Stimulated activated CD4-positive, alpha-beta T cell treated with anti-CD3 and anti-CD28 coated beads, TNF-alpha, amount 100 ng/mL, for 24 hours (primary cell): ENCODE measurements around the gene SSH2.
"Not testable (repeated sequence)": the region's sequence is repeated elsewhere in the genome, so short reads cannot be mapped to it uniquely, and the experiment has no call there.

Experiments
- DNase-seq, 3 experiments: peaks; one replicate each; pipeline ENCODE4 v3.0.0-alpha.2; 2020; ENCODE audit warnings: low read depth in 3 of 3

Gene SSH2

DNA sequence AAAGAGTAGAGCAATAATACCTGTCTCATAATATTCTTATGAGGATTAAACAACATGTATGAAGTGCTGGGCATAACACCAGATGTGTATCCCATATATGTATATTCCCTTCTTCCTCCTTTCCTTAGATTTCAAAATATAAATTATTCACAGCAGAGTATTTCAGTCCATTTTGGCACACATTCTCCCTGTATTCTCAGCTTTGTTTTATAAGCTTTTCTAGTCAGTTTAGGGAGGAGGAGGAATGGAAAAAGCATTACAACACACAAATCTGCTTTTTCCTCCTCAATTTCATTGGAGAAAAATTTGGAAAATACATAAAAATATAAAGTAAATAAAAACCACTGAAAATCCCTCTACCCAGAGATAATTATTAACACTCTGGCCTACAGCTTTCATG lies 260.8 kb downstream of the SSH2 start:
- no peak for DNase-seq

DNA sequence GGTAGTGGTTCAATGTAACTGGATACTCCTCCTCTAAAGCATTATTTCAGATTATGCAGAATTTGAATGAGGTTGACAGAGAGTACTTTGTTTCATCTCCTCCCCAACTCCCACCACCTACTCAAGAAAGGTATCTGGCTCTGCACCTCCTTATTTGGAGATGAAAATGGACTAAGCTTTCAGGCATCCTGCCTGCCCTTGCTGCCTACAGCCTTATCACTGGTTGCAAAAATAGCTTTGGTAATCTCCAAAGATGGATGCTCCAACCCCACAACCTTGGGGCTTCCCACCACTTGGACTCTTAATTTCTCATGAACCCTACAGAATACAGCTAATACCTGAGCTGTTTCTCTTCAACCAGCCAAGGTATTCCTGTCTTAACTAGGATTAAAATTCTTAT lies 262.1 kb downstream of the SSH2 start:
- DNase-seq, result no peak

DNA sequence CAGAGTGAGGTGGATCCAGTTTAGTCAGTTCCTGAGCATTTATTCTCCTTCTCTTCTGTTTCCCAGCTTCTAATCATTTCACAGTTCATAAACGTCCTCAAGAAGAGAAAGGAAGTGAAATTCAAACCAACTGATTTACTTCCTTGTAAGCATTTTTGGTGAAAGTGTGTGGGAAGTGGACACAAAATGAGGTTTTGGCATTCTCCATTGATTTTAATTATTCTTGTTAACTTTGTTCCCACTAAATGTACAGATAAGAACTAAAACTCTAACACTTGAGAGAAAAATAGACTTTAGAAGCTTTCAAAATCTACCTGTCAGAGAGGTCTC lies 264.6 kb downstream of the SSH2 start:
- DNase-seq, result no peak

DNA sequence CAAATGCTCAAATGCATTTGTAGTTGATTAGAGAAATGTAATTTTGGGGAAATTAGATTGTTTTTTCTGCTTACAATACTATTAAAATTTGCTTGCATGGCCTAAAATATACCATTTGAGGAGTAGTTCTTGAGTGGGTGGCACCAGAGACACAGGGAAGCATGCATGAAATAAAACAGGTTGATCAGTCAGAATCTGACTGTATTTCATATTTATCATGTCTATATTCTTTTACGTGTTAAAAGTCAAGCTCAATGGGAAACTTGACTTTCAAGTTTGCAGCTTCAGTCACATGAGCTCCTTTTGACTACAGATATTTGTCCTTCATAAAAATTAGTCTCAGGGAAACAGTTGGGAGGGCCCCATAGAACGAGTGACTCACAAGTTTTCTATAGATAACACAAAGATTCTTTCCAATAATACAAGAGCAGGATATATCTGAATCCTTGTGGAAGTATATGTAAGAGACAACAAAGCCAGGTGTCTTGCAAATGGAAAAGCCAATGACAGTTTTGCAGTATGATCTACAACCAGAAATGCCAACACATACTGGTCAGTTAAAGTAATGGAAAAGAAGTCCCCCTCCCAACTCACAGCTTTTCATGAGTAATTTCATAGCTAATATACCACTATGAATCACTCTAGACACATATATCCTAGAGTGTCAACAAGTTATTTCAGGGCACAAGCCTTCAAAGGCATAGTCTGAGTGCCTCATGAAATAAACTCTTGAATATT lies 265.1 kb downstream of the SSH2 start:
- no peak for DNase-seq

DNA sequence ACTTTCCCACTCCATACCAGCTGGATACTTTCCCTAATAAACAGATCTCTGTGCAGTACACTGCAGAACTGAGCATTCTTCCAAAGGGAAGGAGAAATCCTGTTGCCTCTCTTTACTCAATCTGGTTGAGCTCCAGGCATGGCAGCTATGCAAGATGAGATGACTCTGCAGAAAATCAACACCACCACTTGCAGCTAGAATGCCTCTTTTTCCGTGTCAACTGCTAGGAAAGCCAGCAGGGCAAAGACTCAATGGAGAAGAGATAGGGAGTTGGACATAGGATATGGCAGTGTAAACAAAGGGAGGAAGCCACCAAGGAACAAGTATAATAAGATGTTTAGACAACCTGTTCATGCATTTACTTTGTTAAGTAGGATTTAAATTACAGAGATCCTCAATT lies 266.9 kb downstream of the SSH2 start:
- DNase-seq, result no peak

DNA sequence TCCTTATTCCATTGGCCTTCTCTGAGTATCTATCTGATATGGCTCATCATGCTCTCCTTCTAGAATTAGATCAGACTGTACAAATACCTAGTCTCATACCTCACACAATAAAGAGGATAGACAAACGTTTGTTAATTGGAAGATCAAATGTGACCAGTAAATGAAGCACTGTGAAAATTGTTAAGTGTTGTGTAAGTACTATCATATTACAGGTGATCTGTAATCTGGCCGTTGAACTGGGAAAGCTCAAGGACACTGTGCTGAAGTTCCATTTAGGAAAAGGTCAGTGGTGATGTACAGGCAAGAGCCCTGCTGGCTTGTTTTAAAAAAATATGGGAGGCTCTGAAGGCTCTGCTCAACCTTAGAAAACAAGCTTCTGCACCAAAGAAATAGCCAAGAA lies 268.8 kb downstream of the SSH2 start:
- DNase-seq, result no peak

DNA sequence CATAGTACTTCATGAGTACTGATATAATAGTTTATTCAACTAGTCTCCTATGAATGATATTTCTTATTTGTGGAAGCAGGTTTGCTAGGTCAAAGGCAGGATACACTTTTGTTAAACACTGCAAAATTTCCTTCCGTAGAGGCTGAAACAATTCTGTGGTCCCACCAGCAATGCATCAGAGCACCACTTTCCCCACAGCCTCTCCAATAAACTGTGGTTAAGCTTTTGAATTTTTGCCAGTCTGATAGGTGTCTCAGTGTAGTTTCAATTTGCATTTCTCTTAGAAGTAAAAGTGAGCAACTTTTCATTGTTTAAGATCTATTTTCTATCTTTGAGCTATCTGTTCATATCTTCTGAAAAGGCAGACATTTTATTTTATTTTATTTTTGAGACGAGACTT lies 270.9 kb downstream of the SSH2 start:
- DNase-seq, result no peak

DNA sequence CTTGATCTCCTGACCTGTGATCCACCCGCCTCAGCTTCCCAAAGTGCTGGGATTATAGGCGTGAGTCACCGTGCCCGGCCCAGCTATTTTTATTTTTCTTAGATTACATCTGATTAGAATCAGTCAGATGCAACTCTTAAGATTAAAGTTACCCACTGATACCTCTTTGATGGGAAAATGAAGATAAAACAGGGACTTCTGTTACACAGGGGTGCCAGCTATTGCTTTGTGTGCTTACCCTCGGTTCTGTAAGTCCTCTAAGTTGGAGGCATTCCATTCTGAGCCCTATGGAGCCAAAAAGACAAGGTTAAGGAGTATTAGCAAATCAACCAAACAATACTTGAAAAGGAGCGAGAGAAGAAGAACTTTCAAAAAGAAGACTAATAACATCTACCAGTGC lies 274.7 kb downstream of the SSH2 start:
- no peak for DNase-seq

DNA sequence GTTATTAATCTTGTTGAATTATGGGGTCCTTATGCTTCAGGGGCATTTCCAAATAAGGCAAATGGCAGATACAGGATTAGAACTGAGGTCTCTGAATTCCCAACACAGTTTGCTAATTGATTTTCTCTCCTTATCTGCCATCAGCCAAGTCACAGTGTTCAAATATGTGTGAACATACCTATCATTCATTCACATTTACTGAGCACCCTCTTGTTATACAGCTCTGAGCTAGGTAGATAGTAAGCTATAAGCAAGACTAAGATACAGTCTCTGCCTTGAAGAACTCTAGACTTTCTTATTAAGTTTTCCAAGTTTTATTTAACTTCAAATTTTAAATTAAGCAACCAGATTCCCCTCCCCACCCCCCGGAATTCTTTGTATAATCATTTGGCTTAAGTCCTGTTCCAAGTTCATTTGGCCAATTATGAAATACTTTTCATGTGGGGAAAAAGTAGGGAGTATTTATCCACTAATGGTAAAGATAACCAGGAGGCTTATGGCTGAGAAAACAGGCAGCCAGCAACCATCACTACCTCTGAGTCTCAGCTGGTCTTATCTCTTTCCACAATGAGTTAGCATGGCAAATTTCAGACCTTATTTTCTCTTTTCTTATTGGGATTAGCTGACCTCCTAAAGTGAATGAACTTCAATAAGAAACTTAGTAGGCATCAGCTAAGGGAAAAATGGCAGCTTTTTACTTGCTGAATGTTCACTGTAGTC lies 275.9 kb downstream of the SSH2 start:
- DNase-seq, result no peak

DNA sequence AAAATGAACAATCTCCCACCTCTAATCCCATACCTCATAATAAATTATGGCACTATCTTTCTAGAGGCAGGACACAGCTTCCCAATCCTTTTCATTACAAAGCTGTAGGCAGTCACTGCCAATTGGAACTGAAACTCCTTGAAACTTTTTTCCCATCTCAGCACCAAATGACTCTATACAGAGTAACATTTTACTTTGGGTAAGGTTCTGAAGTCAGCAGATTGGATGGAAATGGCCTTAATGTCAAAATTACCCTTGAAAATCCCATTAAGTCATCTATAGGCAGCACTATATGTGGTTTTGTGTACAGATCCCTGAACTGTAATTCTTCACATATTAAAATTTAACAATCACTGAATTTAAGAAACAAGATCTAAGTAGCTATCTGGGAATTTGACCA lies 277.1 kb downstream of the SSH2 start:
- no peak for DNase-seq

DNA sequence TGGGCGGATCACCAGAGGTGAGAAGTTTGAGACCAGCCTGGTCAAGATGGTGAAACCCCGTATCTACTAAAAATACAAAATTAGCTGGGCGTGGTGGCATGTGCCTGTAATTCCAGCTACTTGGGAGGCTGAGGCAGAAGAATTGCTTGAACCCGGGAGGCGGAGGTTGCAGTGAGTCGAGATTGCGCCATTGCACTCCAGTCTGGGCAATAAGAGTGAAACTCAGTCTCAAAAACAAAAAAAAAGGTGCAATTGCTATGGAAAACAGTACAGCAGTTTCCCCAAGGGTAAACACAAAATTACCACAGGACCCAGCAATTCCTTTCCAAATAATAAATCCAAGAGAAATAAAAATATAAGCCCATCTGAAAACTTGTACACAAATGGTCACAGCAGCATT lies 278.1 kb downstream of the SSH2 start:
- not testable (repeated sequence) for DNase-seq

DNA sequence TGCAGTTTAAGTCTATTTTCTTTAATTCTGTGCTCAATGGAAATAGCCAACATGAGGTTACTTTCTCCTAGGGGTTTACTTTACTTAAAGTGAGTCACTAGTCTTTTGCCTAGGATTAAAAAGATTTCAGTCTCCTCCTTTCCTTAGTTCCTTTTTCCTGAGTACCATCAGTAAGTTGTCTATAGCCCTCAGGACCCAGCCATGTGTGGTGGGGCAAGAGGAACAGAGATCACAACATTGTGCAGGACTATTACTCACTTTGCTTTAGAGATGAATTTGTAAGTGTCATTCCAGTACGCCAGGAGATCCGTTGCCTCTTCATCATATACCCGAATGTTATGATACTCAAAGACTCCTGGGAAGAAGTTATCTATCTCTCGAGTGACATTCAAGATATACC lies 279.6 kb downstream of the SSH2 start:
- no peak for DNase-seq

DNA sequence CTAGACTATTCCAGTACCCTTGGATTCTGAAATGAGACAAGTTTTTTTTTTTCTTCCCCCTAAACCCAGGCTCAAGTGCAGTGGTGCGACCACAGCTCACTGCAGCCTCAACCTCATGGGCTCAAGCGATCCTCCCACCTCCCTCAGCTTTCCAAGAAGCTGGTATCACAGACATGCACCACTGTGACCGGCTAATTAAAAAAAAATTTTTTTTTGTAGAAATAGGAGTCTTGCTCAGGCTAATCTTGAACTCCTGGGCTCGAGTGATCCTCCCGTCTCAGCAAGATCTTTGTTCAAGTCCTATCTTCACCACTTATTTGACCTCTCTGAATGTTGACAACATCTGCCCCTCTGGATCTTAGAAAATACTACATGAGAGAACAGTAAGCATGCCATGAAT lies 280.7 kb downstream of the SSH2 start:
- no peak for DNase-seq

DNA sequence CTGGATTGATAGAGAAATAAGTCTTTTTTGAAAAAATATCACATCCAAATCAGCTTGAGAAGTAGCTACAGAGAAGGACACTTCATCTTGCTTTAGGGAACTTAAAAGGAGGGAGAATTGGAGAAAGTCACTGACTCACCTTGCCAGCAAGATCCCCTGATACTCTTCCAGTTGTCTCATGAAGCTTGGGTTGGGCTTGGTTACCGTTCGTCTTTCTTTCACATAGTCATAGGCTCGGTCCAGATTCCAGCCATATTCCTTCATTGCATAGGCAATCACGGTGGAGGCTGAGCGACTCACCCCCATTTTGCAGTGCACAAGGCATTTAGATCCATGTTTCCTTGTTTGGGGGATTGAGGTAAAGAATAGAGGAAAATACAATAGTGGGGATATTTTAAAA lies 282.0 kb downstream of the SSH2 start:
- no peak for DNase-seq

DNA sequence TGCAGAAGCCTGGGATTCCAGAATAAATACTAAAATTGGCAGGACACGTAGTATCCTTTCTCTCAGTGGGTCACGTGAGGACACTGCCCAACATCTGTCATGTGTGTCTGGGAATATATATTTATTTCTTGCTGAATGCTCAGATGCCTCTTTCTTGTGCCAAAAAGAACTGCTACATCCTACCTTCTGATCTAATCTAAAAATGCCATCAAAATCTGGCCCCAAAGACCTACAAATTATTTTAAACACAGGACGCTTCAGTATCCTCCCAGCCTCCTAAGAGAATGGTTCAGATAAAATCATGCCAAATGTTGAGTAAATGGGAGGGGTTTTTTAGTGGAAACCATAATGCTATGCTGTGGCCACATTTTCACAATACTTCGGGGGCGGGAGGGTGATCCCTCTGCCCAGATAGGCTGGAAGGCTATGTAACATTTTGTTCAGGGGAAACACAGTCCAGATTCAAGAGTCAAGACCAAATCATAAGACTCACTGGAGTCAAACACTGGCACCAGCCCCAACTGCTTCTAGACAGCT lies 284.4 kb downstream of the SSH2 start:
- DNase-seq, result no peak

DNA sequence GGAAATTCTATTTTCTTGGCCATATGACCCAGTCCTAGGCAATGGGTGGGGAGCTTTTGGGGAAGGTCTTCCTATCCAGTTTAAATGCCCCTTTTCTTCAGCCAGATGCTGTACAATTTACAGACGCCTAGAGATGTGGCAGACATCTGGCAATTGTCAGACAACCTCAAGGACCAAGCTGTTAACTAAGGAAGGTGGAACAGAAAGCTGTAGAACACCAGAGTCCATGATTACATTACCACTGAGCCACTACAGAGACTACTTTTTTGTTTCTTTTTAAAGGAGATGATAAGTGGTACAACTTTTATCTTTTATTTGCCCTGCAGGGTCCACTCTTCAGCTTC lies 286.2 kb downstream of the SSH2 start:
- DNase-seq, result no peak

DNA sequence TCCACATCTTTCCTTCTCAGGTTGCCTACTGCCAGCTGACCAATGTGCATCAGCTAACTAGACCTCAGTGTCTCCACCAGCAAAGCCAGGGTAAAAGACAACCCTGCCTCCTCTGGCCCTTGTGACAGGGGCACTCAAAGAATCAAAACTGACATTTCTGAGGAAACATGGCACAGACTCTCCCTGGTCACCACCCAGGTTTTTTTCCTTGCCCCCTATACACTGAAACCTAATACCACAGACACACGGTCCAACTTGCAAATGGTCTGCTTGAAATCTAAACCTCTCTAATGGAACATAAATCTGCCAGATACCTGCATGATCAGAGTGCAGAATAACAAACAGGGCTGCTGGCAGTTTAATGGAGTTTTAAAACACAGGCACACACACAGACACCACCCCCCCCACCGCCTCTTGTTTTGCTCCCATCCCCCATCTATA lies 287.8 kb downstream of the SSH2 start:
- no peak for DNase-seq

DNA sequence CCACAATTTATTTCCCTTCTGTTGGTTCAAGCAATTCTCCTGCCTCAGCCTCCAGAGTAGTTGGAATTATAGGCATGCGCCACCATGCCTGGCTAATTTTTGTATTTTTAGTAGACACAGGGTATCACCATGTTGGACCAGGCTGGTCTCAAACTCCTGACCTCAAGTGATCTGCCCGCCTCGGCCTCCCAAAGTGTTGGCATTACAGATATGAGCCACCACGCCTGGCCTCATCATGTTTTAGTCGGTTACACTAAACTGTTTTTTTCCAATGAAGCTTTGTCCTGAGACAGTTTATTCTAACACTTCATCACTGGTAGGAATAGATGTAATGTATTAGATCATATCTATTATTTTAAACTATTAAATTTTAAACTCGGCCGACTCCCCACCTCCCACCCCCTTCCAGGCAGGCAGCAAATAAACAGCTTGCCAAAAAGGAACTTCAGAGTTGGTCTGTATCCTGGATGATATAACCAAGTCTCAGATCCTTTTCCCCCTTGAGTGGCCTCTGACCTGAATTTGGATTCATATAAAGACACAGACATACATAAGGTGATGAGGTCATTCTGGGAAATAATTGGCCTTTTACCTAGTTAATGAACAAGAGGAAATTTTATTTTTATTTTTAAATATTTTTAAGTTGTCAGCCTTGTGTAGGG lies 288.9 kb downstream of the SSH2 start:
- no peak for DNase-seq

DNA sequence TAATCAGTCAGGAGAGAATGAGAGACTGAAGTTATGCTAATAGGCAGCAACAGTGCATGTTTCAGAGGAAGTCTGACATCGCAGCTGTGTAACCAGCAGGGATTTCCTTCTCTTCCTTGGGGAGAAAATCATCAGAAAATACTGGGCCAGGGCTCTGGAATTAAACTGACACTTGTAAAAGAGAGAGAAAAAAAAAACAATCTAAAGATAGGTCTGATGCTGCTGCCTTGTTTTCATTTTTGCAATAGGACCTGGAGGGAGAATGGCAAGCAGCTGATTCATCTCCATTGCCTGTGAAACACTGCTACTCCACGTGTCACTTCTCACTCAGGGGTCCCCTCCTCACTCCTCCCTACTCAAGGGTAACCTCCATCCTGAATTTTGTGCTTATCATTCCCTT lies 289.6 kb downstream of the SSH2 start:
- no peak for DNase-seq

DNA sequence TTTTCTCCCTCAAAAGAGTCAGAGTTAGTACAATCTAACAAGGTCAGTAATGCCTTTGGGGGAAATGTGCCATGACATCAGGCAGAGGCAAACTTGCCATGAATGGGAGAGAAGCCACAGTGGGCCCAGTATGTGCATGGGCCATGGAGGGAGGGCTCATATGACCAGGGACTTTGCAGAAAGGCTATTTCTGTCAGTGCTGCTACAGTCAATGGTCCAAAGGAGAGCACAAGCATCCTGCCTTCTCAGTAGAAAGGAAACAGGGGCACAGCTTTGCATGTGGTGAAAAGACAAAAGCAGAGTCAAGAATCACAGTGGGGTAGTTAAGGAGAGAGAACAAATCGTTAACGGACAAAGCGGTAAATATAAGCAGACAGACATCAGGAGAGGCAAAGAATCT lies 296.1 kb downstream of the SSH2 start:
- no peak for DNase-seq

DNA sequence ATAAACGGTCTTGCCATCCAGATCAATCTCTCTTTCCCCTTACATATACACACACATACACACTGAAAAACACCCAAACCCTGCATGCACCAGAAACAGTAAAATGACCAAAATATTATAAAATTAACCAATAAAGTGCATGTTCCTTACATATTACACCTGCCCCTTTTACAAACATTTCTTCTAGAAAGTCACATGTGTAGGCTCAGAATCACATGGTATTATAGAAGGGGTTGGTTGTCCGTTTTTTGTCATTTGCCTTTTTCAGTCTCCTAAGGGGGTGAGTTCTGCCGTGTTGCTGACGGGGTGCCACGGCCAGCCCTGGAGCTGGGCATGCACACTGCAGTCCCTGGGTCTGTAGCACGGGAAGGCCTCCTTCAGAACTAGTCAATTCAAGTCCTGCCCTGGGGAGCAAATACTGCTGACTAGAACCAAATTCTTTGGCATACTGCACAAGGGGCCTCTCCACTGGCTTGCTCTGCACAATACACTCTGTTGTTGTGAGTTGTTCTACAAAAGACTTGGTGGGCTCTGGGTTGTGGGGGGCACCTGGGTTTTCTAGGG lies 299.3 kb downstream of the SSH2 start:
- DNase-seq, result no peak

DNA sequence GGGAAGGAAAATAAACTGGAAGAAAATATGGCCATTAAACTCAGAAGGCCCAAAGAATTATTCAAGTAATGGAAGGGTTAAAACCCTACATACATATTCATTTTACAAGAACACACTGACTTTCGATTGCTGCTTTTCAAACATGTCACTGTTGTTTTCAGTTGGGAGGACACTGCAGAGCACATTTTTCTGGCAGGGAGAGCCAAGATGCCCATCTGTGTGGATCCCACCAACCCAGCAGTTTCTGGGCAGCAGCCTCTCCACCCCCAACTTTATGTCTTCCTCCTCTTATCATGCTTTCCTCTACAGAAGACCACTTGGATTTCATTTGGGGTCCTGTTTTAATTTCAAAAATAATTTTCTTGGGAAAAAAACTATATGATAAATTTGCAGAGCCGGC lies 300.2 kb downstream of the SSH2 start:
- no peak for DNase-seq

DNA sequence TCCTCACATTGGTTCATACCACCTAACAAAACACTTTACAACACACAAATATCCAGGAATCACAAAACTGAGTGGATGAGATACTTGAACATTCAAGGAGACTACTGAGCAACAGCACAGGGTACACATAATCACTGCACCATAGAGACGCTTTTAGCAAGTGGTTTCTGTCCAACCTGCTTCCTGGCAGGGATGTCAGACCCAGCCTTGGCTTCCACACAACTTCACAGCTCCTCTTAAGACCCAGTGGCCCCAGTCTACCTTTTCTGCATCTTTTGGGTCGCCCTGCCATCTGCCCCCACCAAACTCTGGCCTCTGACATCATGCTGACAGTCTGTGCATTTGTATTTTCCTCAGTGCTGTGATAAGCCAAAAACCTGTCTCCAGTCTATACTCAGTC lies 301.4 kb downstream of the SSH2 start:
- DNase-seq, result no peak
